ENCODE measurements around the gene CRYBA4.

GRCh38 chr22:26656891-26657851, 35.4 kb downstream of the CRYBA4 start, which contains the start of gene MIAT:
- TF ChIP-seq, protein P1, sequence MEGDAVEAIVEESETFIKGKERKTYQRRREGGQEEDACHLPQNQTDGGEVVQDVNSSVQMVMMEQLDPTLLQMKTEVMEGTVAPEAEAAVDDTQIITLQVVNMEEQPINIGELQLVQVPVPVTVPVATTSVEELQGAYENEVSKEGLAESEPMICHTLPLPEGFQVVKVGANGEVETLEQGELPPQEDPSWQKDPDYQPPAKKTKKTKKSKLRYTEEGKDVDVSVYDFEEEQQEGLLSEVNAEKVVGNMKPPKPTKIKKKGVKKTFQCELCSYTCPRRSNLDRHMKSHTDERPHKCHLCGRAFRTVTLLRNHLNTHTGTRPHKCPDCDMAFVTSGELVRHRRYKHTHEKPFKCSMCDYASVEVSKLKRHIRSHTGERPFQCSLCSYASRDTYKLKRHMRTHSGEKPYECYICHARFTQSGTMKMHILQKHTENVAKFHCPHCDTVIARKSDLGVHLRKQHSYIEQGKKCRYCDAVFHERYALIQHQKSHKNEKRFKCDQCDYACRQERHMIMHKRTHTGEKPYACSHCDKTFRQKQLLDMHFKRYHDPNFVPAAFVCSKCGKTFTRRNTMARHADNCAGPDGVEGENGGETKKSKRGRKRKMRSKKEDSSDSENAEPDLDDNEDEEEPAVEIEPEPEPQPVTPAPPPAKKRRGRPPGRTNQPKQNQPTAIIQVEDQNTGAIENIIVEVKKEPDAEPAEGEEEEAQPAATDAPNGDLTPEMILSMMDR (IDR thresholded peaks at IDR 0.05), result no peak
- TF ChIP-seq EP300 (IDR thresholded peaks at IDR 0.05), result no peak
